Naive thymus-derived CD4-positive, alpha-beta T cell (primary cell): ENCODE measurements around the gene BATF2. TPM values are rescaled to one million over a fixed set of nuclear protein-coding genes. Genes with fewer than 3 reads are reported as not detected.

ENCODE experiments used
- ATAC-seq: fragments of 150-1000 bp; cut with Tn5 transposase; 2 replicates; pipeline ENCODE4 v1.10.0; 2021; ENCODE audit warnings: mild to moderate bottlenecking, moderate library complexity
- CTCF ChIA-PET: fragments of 350-600 bp; sonication (Branson Sonifier 250); formaldehyde crosslinking; loops from one replicate; lab custom pipeline; 2021; ENCODE audit warnings: antibody characterized with exemption; lab: Charles Lee
- POLR2A ChIA-PET: fragments of 350-600 bp; sonication (Branson Sonifier 250); formaldehyde crosslinking; loops from one replicate; lab custom pipeline; 2021; ENCODE audit warnings: antibody characterized with exemption, inconsistent platforms; lab: Charles Lee
- DNase-seq, 9 donors: peaks; one replicate each; pipeline versions ENCODE4 v3.0.0 to v3.0.0-alpha.2; 2020 to 2022; ENCODE audit warnings: mixed read lengths in 1 of 9
- H3K27ac ChIP-seq: one replicate; pipeline ENCODE4 v1.7.0; 2013; ENCODE audit warnings: mild to moderate bottlenecking, low read depth, low read length, moderate library complexity
- H3K27me3 ChIP-seq, 2 donors: one replicate each; pipeline ENCODE4 v1.7.0; 2013; ENCODE audit warnings: low read length in 2 of 2, mild to moderate bottlenecking in 2 of 2, moderate library complexity in 2 of 2; ENCODE audit not compliant: control insufficient read depth in 2 of 2, insufficient read depth in 2 of 2
- H3K36me3 ChIP-seq, 3 experiments: 1 replicate in 2 of 3; 2 replicates in 1 of 3; pipeline ENCODE4 v1.7.0; 2013; ENCODE audit warnings: low read length in 3 of 3, mild to moderate bottlenecking in 3 of 3, moderate library complexity in 1 of 3; ENCODE audit not compliant: insufficient read depth in 3 of 3, control insufficient read depth in 2 of 3
- H3K4me1 ChIP-seq, 2 donors: one replicate each; pipeline ENCODE4 v1.7.0; 2013; ENCODE audit warnings: low read length in 2 of 2, mild to moderate bottlenecking in 2 of 2, moderate library complexity in 1 of 2; ENCODE audit not compliant: control insufficient read depth in 2 of 2, insufficient read depth in 2 of 2
- H3K4me3 ChIP-seq: 2 replicates; pipeline ENCODE4 v1.7.0; 2013; ENCODE audit warnings: mild to moderate bottlenecking, low read length
- H3K9me3 ChIP-seq, 3 experiments: 1 replicate in 2 of 3; 2 replicates in 1 of 3; pipeline ENCODE4 v1.7.0; 2013; ENCODE audit warnings: low read length in 3 of 3; ENCODE audit not compliant: control insufficient read depth in 2 of 3
- H3K27ac Mint-ChIP-seq, 9 donors: one replicate each; pipeline ENCODE4 v1.8.0; 2020 to 2022; ENCODE audit warnings: mixed read lengths in 9 of 9, mild to moderate bottlenecking in 8 of 9, moderate library complexity in 5 of 9, inconsistent platforms in 2 of 9
- H3K27me3 Mint-ChIP-seq, 5 donors: one replicate each; pipeline ENCODE4 v1.8.0; 2021 to 2022; ENCODE audit warnings: mixed read lengths in 5 of 5, mild to moderate bottlenecking in 1 of 5
- H3K36me3 Mint-ChIP-seq, 5 donors: one replicate each; pipeline ENCODE4 v1.8.0; 2020 to 2022; ENCODE audit warnings: mixed read lengths in 5 of 5, mild to moderate bottlenecking in 3 of 5, inconsistent platforms in 1 of 5
- H3K4me1 Mint-ChIP-seq, 7 donors: one replicate each; pipeline ENCODE4 v1.8.0; 2020 to 2022; ENCODE audit warnings: mixed read lengths in 7 of 7, mild to moderate bottlenecking in 3 of 7, inconsistent platforms in 1 of 7
- H3K4me3 Mint-ChIP-seq, 10 donors: one replicate each; pipeline ENCODE4 v1.8.0; 2020 to 2022; ENCODE audit warnings: mild to moderate bottlenecking in 10 of 10, mixed read lengths in 10 of 10, moderate library complexity in 6 of 10, inconsistent platforms in 2 of 10
- H3K9me3 Mint-ChIP-seq, 11 donors: one replicate each; pipeline ENCODE4 v1.8.0; 2020 to 2022; ENCODE audit warnings: mixed read lengths in 11 of 11, mild to moderate bottlenecking in 4 of 11, inconsistent platforms in 1 of 11, moderate library complexity in 1 of 11
- intact Hi-C, 2 donors: fragments of 100-400 bp; cut with micrococcal nuclease; formaldehyde crosslinking; loops; one replicate each; pipeline ENCODE4 v1.15.1; 2023
- microRNA-seq: library from miRNA; unstranded; fragments of <30 nt; microRNA quantifications from one replicate; pipeline ENCODE4 v1.2.0, GENCODE V29; 2022; ENCODE audit warnings: borderline microRNAs expressed
- polyA plus RNA-seq, 2 donors: library from polyadenylated mRNA; unstranded; fragments of 300-500 nt; fragmentation: Illumina TruSeq; gene quantifications; one replicate each; pipeline ENCODE4 v1.2.3, GENCODE V29; 2021
- total RNA-seq, 6 experiments: library from RNA in 5 of 6; stranded (reverse) in 5 of 6; gene quantifications; 1 replicate in 5 of 6; 2 replicates in 1 of 6; pipeline ENCODE4 v1.2.3 and lab custom pipeline; 2021 to 2026

The BATF2 gene
- total and polyA plus RNA-seq, 7 experiments from 2014 or later, result 0.39 TPM; not detected in 6

DNA sequence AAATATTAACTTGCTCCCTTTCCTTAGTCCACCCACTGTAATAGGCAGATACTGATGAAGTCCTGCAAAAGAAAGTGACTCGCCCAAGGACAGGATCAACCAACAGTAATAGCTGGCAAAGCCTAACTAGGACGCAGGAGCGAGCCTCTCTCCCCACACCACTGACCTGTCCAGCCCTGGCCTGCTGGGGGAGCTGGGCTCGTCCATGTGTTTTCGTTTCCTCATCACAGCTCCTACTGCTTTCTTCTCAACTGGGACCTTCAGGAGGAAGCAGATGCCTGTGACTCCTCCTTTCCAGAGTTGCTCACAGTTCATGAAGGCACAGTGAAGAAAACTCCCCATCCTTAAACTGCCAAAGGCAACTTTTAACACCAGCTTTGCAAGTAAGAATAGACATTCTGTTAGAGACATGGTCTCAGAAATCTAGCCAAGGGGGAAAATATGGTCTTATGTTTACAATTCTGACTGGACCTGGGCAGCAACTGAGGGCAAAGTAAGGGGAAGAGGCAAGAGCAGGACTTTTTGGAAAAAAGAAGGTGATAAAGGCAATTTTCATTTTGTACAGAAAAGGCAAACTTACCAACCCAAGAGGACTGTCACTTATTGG, 49.5 kb downstream of the BATF2 start:
- Mint-ChIP-seq H3K9me3 (peaks cover 0 to 1% (median 0%) of the 10 kb centered on the region in 11 donors), H3K27me3 (peaks cover 0 to 30% (median 4%) of the 10 kb centered on the region in 5 donors), H3K4me1 (no peaks in the 10 kb centered on the region), H3K36me3 (no peaks in the 10 kb centered on the region), H3K27ac (no peak overlapping the region), H3K4me3 (no peak overlapping the region)
- Histone ChIP-seq H3K4me1 (no peaks in the 10 kb centered on the region), H3K4me3 (no peak overlapping the region), H3K27ac (no peak overlapping the region), H3K27me3 (no peaks in the 10 kb centered on the region), H3K36me3 (no peaks in the 10 kb centered on the region), H3K9me3 (no peaks in the 10 kb centered on the region)
- ChIA-PET CTCF (interaction anchor here (1.3 kb wide), 1 partner anchor 13 kb away, joined by 3 read pairs; no protein-coding TSS in a partner anchor), POLR2A (no interaction called here)
- intact Hi-C loops, result no loop called here
- DNase-seq (no peak), ATAC-seq (no peak)

Small RNA genes lying within 50 kb of the gene (microRNA-seq; reads per million reads assigned to microRNA genes)
- gene MIR6879, result not detected

Other genes with a start within 250 kb of the BATF2 start
- gene PYGM, start 237.0 kb downstream of the BATF2 start, total RNA-seq, result 10 to 100 TPM in 4 of 5 experiments, 1 to 10 TPM in 1; 8.0 to 16.2 (median 13.9) TPM
- under 1 TPM; 0.26 to 0.64 TPM for gene PYGM, start 237.0 kb downstream of the BATF2 start, polyA plus RNA-seq
- gene SF1, start 218.4 kb downstream of the BATF2 start, total RNA-seq, result 1,000 to 10,000 TPM in 2 of 5 experiments, 100 to 1,000 TPM in 3; 462 to 1,612 (median 904) TPM
- gene SF1, start 218.4 kb downstream of the BATF2 start, polyA plus RNA-seq, result 100 to 1,000 TPM; 101 to 155 TPM
- gene MAP4K2, start 193.8 kb downstream of the BATF2 start, total RNA-seq, result 100 to 1,000 TPM in 2 of 5 experiments, 10 to 100 TPM in 3; 75.2 to 130 (median 84.3) TPM
- gene MAP4K2, start 193.8 kb downstream of the BATF2 start, polyA plus RNA-seq, result 10 to 100 TPM; 40.7 to 63.0 TPM
- gene MEN1, start 186.4 kb downstream of the BATF2 start, total RNA-seq, result 10 to 100 TPM; 25.7 to 46.4 (median 38.0) TPM
- 10 to 100 TPM; 33.8 to 54.9 TPM for gene MEN1, start 186.4 kb downstream of the BATF2 start, polyA plus RNA-seq
- gene CDC42BPG, start 152.3 kb downstream of the BATF2 start, total RNA-seq, result 1 to 10 TPM in 4 of 5 experiments, under 1 TPM in 1; 0.22 to 9.2 (median 8.1) TPM
- gene CDC42BPG, start 152.3 kb downstream of the BATF2 start, polyA plus RNA-seq, result under 1 TPM; 0.27 to 0.47 TPM
- gene EHD1, start 118.3 kb downstream of the BATF2 start, total RNA-seq, result 100 to 1,000 TPM; 124 to 263 (median 208) TPM
- 100 to 1,000 TPM; 102 to 141 TPM for gene EHD1, start 118.3 kb downstream of the BATF2 start, polyA plus RNA-seq
- gene ATG2A, start 79.8 kb downstream of the BATF2 start, total RNA-seq, result 100 to 1,000 TPM in 1 of 5 experiments, 10 to 100 TPM in 4; 30.6 to 105 (median 36.2) TPM
- gene ATG2A, start 79.8 kb downstream of the BATF2 start, polyA plus RNA-seq, result 1 to 10 TPM; 3.4 to 5.2 TPM
- gene PPP2R5B, start 72.3 kb downstream of the BATF2 start, total RNA-seq, result 10 to 100 TPM; 11.9 to 19.1 (median 18.8) TPM
- 1 to 10 TPM; 4.5 to 7.5 TPM for gene PPP2R5B, start 72.3 kb downstream of the BATF2 start, polyA plus RNA-seq
- under 1 TPM in 1 of 5 experiments, not detected in 4; 0.48 TPM for gene GPHA2, start 61.1 kb downstream of the BATF2 start, total RNA-seq
- gene GPHA2, start 61.1 kb downstream of the BATF2 start, polyA plus RNA-seq, result not detected
- 1 to 10 TPM in 1 of 5 experiments, under 1 TPM in 3, not detected in 1; 0.48 to 1.1 (median 0.85) TPM for gene MAJIN, start 24.9 kb downstream of the BATF2 start, total RNA-seq
- gene MAJIN, start 24.9 kb downstream of the BATF2 start, polyA plus RNA-seq, result 1 to 10 TPM in 1 of 2 donors, not detected in 1; 1.2 TPM
- gene ARL2, start 17.2 kb upstream of the BATF2 start, total RNA-seq, result 10 to 100 TPM; 22.6 to 60.8 (median 32.2) TPM
- 10 to 100 TPM; 90.0 to 96.1 TPM for gene ARL2, start 17.2 kb upstream of the BATF2 start, polyA plus RNA-seq
- 10 to 100 TPM; 13.1 to 29.0 (median 21.7) TPM for gene SNX15, start 30.5 kb upstream of the BATF2 start, total RNA-seq
- gene SNX15, start 30.5 kb upstream of the BATF2 start, polyA plus RNA-seq, result 10 to 100 TPM; 13.7 to 15.7 TPM
- 10 to 100 TPM in 1 of 5 experiments, 1 to 10 TPM in 4; 2.7 to 18.2 (median 8.6) TPM for gene SAC3D1, start 44.2 kb upstream of the BATF2 start, total RNA-seq
- gene SAC3D1, start 44.2 kb upstream of the BATF2 start, polyA plus RNA-seq, result 10 to 100 TPM; 11.5 to 17.2 TPM
- gene NAALADL1, start 61.6 kb upstream of the BATF2 start, total RNA-seq, result 10 to 100 TPM; 12.2 to 23.4 (median 18.8) TPM
- 10 to 100 TPM; 18.6 to 25.3 TPM for gene NAALADL1, start 61.6 kb upstream of the BATF2 start, polyA plus RNA-seq
- gene CDCA5, start 87.1 kb upstream of the BATF2 start, total RNA-seq, result 10 to 100 TPM in 1 of 5 experiments, 1 to 10 TPM in 1, under 1 TPM in 3; 0.56 to 68.1 (median 0.81) TPM
- under 1 TPM; 0.31 to 0.47 TPM for gene CDCA5, start 87.1 kb upstream of the BATF2 start, polyA plus RNA-seq
- 10 to 100 TPM; 29.9 to 53.0 (median 49.3) TPM for gene ZFPL1, start 87.3 kb upstream of the BATF2 start, total RNA-seq
- 10 to 100 TPM; 24.2 to 30.9 TPM for gene ZFPL1, start 87.3 kb upstream of the BATF2 start, polyA plus RNA-seq
- 100 to 1,000 TPM; 159 to 269 (median 256) TPM for gene VPS51, start 99.2 kb upstream of the BATF2 start, total RNA-seq
- gene VPS51, start 99.2 kb upstream of the BATF2 start, polyA plus RNA-seq, result 100 to 1,000 TPM; 106 to 130 TPM
- gene TM7SF2, start 114.9 kb upstream of the BATF2 start, total RNA-seq, result 10 to 100 TPM; 21.6 to 37.8 (median 30.8) TPM
- gene TM7SF2, start 114.9 kb upstream of the BATF2 start, polyA plus RNA-seq, result 10 to 100 TPM; 15.0 to 21.1 TPM
- 10 to 100 TPM in 4 of 5 experiments, 1 to 10 TPM in 1; 9.9 to 18.2 (median 11.3) TPM for gene ZNHIT2, start 120.7 kb upstream of the BATF2 start, total RNA-seq
- gene ZNHIT2, start 120.7 kb upstream of the BATF2 start, polyA plus RNA-seq, result 10 to 100 TPM; 29.9 to 35.6 TPM
- gene FAU, start 125.2 kb upstream of the BATF2 start, total RNA-seq, result 1,000 to 10,000 TPM; 1,053 to 1,849 (median 1,722) TPM
- 1,000 to 10,000 TPM; 1,055 to 1,372 TPM for gene FAU, start 125.2 kb upstream of the BATF2 start, polyA plus RNA-seq
- gene MRPL49, start 125.3 kb upstream of the BATF2 start, total RNA-seq, result 10 to 100 TPM; 38.1 to 65.5 (median 51.9) TPM
- gene MRPL49, start 125.3 kb upstream of the BATF2 start, polyA plus RNA-seq, result 100 to 1,000 TPM in 1 of 2 donors, 10 to 100 TPM in 1; 93.7 to 102 TPM
- gene SYVN1, start 137.5 kb upstream of the BATF2 start, total RNA-seq, result 10 to 100 TPM; 61.0 to 84.6 (median 67.9) TPM
- 10 to 100 TPM in 1 of 2 donors, 1 to 10 TPM in 1; 8.6 to 15.0 TPM for gene SYVN1, start 137.5 kb upstream of the BATF2 start, polyA plus RNA-seq
- gene SPDYC, start 173.3 kb upstream of the BATF2 start, total RNA-seq, result not detected
- not detected for gene SPDYC, start 173.3 kb upstream of the BATF2 start, polyA plus RNA-seq
- gene CAPN1, start 185.0 kb upstream of the BATF2 start, total RNA-seq, result 100 to 1,000 TPM in 3 of 5 experiments, 10 to 100 TPM in 2; 93.6 to 195 (median 130) TPM
- gene CAPN1, start 185.0 kb upstream of the BATF2 start, polyA plus RNA-seq, result 10 to 100 TPM; 73.1 to 78.8 TPM